ENCODE measurements around the gene FOXL1.

DNA sequence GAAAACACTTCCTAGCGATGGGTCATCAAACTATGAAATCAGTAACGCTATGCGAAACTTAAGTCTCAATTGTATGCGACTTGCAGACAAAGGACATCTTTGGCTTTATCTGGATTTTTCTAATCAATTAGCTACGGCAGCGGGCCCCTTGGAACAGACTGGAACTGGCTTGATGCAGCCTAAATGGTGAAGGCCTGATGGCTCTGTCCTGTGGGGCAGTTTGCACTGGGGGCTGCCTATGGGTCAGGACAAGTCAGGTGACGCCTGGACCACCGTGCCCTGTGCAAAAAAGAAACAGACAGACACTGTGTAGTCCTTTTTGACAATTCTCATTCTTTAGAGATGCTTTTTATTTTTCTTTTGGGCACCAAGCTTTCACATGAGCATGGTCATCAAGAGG, 45.3 kb upstream of the FOXL1 start:
- TF ChIP-seq, protein P1, sequence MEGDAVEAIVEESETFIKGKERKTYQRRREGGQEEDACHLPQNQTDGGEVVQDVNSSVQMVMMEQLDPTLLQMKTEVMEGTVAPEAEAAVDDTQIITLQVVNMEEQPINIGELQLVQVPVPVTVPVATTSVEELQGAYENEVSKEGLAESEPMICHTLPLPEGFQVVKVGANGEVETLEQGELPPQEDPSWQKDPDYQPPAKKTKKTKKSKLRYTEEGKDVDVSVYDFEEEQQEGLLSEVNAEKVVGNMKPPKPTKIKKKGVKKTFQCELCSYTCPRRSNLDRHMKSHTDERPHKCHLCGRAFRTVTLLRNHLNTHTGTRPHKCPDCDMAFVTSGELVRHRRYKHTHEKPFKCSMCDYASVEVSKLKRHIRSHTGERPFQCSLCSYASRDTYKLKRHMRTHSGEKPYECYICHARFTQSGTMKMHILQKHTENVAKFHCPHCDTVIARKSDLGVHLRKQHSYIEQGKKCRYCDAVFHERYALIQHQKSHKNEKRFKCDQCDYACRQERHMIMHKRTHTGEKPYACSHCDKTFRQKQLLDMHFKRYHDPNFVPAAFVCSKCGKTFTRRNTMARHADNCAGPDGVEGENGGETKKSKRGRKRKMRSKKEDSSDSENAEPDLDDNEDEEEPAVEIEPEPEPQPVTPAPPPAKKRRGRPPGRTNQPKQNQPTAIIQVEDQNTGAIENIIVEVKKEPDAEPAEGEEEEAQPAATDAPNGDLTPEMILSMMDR (IDR thresholded peaks at IDR 0.05 in 2 of 3, conservative IDR thresholded peaks at IDR 0.05 in 1 of 3; ENCODE audit: insufficient read depth in 2 of 3, low read depth in 1 of 3, low read length in 3 of 3) = no peak
- TF ChIP-seq GABPA (tag; conservative IDR thresholded peaks at IDR 0.05; ENCODE audit: low read depth) (no peak), POLR2AphosphoS2 (IDR thresholded peaks at IDR 0.05; ENCODE audit: low read length) (no peak), MAFK (IDR thresholded peaks at IDR 0.05; ENCODE audit: low read length) (no peak), ZBED1 (IDR thresholded peaks at IDR 0.05) (no peak)

Measured in K562 (cell line).